GM21447 (cell line): ENCODE data around the gene FGD3.

ENCODE experiments used
- ATAC-seq: cut with Tn5 transposase; IDR thresholded peaks from one replicate; pipeline ENCODE4 v1.9.1; 2021; ENCODE audit not compliant: unreplicated experiment

Gene FGD3

DNA sequence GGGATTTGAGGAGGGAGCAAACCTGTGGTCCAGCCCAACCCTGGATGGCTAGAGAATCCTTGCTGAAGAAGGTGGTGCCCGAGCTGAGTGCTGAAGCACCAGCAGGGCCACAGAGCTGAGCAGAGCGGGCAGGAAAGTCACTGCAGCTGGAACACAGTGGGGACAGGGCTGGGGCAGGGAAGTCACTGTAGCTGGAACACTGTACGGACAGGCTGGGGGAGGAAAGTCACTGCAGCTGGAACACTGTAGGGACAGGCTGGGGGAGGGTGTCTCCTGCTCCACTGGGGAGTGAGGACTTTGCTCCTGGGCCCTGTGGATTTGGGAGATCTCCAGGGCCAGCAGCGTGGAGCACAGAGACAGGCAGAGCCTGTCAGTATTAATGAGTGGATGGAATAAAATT, 102.2 kb downstream of the FGD3 start:
- no peak for ATAC-seq

DNA sequence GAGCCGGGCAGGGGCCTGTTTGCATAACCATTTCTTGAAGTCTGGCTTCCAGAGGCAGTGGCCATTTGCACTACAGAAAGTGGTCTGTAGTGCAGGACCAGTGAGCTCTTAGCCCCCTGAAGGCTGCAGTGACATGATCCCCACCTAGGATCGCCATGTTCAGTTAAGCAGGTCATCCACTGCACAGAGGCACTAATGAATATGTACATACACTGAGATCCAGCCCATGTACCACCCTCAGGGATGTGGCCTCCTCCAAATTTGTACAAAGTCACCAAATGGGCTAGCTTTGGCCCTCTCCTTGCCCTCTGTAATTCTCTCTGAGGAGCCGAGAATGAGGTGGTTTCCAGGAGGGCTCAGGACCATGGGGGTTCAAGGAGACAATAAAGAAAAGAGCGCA, 102.9 kb downstream of the FGD3 start:
- no peak for ATAC-seq

DNA sequence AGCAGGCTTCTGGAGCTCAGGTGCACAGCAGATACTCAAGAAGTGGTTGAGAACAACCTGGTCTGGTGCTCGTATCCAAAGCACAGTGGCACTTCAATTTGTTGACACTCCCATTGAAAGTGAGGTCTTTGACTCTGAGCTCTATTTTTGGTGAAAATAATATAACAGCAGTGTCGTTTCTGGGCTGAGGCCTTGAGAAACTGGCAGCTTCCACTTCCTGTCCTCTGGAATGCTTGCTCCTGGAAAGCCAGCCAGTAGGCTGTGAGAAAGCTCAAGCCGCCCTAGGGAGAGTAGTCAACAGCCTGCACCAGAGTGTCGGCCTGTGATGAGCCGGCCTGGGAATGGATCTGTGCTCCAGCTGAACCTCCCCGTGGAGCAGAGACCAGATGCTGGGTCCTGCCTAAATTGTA, 104.4 kb downstream of the FGD3 start:
- no peak for ATAC-seq

DNA sequence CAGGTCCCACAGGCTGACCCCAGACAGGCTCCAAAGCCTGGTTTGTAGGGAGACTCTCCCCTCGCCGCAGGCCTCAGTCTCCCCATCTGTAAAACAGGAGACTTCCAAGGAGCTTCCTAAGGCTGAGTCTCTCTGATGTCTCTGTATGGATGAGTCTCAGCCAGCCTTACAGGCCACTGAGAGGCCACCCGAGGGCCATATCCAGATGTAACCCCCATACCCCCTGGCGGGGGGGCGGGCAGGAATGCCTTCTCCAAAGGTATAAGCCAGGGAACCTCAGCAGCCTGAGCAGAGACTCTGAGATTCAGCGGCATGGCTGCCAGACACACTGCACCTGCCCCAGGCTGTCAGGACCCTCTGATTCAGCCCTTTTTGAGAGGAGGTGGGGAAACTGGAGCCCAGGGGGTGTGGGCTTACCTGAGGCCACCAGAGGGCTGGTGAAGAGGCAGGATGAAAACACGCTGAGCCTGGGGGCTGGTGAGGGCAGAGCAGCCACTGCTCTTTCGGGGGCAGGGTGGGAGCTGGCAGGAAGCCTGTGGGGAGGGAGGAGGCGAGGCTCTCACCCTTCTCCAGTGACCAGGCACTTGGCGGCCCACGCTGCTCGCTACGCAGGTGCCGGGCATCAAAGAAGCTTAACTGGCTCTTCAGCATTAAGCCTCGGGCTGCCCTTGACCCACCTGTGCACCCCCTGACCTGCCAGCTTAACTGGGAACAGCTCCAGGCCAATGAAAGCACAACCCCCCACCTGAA, 105.6 kb downstream of the FGD3 start:
- no peak for ATAC-seq

DNA sequence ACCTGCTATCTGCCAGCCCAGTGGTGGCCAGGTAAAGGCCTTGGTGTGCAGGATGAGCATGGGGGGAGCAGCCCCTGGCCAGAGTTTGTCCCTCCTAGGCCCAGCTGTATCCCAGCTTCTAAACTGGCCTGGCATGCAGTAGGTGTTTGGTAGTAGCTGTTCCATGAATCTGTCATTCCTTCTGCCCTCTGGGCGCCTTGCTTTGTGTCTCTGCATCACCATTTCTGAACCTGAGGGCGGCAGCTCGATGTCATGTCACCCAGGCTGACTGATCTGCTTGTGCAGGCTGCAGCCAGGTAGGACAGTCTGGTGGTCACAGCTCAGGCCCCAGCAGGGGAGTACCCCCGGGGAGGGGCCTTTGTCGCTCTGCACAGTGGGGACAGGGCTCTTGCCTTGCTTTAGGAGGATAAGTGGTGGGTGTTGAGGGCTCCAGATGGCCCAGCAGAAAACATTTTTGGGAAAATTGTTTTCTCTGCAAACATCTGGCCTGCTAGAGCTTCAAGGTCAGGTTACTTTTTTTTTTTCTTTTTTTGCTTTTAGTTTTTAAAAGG, 106.5 kb downstream of the FGD3 start:
- ATAC-seq, result no peak

DNA sequence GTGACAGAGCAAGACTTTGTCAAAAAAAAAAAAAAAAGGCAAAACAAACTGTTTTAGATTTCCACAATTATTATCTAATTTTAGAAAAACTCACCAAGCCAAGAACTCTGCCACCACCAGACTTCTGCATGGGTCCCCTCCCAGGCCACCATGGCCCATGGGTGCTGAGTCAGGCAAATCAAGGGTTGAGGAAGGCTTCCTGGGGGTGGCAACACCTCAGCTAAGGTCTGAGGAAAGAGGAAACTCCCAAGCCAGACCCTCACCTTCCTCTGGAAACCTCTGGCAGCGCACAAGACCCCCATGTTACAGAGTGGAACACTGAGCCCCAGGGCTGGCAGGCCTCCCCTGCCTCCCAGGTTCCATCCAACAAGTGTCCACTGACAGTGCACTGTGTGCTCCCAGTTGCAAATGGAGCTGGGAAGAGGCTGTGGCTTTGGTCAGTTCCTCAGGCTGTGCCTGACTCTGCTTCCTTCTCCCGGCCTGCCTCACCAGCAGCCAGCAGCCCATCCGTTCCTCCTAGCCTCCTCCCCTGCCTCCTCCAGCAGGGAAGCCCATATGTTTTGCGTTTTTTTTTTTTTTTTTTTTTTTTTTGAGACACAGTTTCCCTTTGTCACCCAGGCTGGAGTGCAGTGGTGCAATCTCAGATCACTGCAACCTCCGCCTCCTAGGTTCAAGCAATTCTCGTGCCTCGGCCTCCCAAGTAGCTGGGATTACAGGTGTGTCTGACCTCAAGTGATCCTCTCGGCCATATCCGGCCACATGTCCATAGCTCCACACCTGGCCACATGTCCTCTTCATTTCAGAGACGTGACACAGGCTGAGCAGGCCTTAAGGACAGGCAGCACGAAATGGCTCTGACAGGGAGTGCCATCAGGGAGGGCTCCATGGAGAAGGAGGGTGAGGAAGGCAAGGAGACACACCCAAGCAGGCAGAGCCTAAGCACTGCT, 107.7 kb downstream of the FGD3 start:
- no peak for ATAC-seq

DNA sequence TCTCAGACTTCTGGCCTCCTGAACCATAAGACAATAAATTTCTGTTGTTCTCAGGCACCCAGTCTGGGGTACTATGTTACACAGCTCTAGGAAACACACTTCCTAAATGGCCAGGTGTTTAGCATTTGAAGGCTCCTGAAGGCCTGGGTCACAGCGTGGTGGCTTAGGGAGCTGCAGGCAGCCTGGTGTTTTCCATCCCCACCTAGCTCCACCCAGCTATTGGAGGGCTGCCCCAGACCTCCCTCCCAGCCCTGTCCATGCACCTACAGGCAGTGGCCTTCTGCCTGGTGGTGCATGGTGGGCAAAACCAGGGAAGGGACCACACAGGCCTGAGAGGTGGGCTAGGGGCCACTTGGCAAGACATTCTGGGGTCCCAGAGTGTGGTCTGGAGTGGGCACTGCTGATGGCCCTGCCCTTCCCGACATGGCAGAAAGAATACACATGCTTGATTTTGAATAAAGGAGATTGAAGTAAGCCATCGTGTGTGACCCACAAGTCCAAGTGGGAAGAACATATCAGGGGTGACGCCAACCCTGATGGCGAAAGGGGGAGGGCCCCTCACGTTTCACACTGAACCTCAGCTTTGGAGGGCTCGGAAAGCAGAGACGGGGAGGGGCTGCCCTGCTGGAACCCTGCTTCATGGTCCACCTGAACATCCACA, 109.8 kb downstream of the FGD3 start:
- ATAC-seq, result no peak

DNA sequence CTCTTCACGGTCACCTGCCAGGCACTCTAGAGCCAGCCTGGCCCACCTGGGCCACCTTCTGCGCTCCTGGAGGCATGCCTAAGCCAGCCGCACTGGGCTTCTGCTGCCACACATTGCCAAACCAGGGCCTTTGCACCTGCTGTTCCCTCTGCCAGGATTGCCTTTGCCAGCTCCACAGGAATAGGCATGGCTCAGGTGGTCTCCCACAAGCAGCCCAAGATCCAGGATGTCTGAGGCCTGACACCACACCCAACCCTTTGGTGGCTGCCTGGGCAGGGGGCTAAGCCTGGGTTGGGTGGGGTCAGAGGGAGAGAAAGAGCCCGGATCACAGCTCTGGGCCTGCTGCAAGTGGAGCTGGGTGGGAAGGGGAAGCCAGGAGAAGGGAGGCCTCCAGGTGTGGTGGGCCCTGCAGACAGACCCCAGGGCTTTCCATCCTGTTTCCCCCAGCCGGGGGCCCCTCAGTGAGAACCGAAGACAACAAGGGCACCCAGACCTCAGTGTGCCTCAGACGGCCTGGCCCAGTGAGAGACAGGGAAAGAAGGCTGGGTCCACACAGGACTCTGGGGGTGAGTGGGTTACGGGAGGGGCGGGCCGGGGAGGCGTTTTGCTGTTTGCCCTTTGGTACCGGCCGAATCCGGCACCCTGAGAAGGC, 110.5 kb downstream of the FGD3 start:
- peak; percentile 18 for ATAC-seq

DNA sequence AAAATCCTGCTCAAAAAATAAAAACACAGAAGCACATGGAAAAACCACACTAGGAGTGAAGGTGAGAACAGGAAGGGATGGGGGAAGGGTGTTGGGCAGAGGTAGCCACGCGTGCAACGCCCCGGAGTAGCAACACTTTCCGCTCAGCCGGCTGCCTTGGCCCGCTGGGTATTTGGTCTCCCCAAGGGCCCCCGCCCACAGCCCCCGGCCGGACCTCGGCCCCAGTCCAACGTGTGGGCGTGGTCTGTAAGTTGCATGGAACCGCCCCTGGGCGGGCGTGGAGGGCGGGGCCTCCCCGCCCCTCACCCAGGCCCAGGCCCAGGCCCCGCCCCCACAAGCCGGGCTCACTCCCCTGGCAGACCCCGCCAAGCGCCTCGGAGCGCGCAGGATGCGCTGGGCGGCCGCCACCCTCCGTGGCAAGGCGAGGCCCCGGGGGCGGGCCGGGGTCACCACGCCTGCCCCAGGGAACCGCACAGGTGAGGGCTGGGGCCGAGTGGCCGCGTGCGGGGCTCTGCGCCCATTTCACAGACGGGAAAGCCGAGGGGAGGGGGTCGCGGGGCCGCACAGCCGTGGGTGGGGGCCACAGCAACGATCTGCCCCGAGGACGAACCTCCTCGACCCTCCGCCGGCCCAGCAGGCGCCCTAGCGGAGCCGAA, 111.2 kb downstream of the FGD3 start, which contains the start of gene SUSD3:
SUSD3 (plus strand) TSS at position 347 of the 656 bp plus-strand sequence; CDS start at position 389, 42 bp downstream.
- peak; percentile 36 for ATAC-seq

DNA sequence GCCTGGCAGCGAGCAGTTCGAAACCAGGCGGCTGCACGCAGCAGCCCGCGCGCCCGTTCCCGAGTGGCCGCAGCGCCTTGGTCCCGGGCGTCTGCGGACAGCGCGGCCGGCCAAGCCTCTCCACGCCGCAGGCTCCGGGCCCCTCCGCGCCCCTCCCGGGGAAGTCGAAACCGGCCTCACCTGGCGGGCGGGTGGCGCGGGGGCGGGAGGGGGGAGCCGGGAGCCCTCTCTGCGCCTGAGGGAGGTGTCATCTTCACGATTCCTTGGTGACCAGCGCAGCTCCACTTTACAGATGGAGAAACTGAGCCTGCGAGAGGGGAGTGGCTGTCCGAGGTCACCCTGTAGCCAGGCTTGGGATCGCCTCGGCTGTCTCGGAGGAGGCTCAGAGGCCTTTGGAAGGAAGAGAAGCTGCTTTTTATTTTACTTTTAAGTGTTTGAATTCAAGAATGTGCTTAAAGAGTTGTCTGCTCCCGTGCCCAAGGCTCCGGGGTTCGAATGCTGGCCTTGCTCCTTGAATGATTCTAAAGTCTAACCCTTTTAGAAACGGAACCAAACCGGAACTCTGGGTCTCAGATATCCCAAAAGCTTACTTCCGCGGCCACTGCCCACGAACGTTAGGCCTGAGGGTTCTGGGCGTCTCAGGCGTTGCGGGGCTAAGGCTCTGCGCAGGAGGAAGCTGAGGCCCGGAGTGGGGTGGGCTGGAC, 111.8 kb downstream of the FGD3 start:
- peak; percentile 18 for ATAC-seq

DNA sequence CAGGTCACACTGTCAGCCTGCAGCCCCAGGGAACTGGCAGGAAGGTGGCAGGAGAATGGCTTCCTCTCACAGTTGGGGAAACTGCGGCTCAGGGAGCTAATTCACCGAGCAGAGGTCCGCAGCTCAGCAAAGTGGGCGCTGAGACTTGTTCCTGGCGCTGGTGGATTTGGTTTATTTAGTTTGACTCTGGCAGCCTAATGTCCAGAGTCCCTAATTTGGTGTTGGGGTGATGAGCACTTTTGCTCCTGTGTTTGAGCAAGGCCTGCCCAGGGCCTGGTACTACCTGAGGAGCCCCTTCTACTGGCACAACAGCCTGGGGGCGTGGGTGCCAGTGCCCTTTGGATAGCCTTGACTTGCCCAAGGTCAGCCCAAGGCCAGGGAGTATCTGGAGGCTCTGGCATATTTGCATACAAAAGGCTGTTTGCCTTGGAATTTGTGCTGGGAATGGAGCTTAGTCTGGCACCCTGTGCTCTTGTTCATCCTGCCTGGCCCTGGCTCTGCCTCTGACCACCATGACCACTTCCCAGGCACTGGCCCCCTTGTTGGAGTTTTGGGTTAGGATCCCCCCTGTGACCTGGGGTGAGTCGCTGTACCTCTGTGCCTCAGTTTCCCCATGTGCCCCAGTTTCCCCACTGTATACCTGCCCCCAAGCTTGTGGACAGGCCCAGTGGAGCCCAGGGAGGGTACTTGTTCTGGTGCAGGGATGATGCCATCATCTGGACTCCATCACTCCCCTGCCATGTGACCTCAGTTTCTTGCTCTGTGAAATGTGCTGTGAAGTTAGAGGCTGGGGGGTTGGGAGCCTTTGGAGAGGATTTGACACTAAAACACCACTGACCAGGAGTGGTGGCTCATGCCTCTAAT, 112.6 kb downstream of the FGD3 start:
- ATAC-seq, result no peak

DNA sequence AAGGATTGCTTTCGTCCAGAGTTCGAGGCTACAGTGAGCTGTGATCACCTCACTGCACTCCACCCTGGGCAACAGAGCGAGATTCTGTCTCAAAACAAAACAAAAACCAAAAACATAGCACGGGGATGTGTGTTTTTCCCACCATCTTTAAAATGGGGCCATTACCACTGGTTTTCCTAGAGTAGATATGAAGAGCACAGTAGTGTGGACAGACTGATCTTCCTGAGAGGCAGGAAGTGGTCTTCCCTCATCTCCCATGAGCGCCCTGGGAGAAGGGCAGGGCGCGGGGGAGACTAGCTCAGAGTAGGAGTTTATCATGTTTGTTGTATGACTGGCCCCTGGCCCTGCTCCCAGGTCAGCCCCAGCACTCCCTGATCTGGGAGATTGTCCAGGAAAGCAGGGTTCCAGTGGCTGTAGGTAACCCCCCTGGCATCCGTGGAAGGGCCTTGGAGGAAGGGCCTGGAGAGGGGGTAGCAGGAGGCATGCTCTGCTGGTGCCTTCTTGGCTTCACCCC, 113.5 kb downstream of the FGD3 start:
- no peak for ATAC-seq

DNA sequence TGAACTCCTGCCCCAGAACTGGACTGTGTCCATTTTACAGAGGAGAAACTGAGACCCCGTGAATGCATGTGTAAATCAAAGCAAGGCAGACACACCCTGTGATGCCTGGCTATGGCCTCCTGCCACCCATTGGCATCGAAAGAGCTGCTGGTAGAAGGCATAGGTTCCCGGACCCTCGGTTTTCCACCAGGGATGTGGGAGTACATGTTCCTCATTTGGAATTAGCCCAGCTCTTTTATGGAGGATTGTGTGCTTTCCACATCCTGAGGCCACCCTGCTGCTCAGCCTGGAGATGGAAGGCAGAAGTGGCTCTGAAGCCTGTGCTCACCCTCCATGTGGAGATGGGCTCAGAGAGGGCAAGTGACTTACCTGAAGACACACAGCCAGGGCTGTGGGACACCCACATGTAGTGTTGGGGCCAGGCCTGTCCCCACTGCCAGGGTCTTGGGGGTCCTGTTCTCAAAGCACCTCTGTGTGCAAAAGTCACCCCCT, 114.0 kb downstream of the FGD3 start:
- ATAC-seq, result no peak

DNA sequence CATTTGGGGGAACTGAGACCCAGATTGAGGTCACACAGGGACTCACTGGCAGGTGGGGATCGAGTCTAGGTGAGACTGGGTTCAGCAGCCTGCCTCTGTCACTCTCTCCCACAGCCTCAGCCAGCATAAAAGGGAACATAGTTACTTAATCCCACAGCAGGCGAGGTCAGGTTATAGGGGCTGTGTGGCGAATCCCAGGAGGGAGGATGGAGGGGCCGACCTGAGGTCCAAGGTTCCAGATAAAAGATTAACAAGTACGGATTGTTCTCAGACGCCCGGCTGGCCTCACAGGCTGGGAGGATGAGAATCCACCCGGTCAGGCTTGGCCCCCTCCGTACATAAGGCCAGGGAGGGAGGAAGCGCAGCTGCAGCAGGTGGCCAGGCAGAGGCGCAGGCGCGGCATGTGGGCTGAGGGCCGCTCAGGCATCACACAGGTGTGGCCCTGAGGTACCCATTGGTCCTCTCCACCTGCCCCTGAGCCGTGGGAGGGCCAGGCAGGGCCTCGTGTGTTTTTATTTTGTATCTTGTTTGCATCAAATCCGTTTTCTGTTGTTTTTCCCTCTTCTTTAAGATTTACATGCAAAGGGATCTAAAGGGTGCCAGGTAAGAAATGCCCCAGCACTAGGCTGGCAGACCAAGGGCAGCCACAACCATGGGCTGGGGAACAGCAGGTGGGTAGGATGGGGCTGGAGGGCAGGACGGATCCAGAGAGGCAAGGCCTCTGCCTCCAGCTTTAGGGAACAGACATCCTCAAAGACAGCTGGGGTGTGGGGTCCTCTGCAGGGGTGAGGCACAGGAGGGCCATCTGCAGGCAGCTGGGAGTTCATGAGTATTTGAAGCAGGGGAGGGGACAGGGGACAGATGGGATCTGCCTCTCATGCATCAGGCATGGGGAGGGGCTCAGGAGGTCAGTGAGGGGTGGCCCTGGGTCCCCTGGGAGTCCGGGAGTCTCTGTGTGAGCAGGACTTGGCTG, 114.8 kb downstream of the FGD3 start:
- ATAC-seq, result peak; percentile 33

DNA sequence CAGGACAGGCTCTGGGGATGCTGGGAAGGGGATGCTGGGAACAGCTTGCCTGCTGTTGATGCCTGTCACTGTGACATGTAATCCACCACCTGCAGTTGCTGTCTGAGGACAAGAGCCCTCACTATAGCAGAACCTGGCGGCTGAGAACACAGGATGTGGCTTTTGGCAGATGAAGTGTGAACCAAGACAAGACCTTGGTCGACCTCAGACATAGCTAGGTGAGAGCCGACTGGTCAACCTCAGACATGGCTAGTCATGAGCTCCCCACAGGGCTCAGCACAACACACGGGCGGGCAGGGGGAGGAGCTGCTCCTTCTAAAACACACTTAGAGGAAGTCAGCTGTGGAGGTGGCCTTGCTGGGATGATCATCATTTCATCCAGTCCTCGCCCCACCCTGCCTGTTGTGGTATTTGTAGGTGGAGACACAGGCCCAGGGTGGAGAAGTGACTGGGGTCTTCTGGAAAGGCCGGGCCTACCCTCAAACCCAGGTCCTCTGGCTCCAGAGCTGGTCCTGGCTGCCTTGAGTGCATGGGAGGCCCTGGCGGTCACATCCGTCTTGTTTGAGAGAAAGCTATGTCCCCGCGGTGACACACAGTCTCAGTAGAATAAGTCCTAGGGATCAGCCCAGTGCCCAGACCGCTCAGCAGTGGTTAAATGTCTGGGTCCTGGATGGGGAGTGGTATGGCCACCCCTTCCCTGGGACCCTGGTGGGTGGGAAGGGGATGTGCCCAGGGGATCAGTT, 117.2 kb downstream of the FGD3 start:
- ATAC-seq, result peak; percentile 86

DNA sequence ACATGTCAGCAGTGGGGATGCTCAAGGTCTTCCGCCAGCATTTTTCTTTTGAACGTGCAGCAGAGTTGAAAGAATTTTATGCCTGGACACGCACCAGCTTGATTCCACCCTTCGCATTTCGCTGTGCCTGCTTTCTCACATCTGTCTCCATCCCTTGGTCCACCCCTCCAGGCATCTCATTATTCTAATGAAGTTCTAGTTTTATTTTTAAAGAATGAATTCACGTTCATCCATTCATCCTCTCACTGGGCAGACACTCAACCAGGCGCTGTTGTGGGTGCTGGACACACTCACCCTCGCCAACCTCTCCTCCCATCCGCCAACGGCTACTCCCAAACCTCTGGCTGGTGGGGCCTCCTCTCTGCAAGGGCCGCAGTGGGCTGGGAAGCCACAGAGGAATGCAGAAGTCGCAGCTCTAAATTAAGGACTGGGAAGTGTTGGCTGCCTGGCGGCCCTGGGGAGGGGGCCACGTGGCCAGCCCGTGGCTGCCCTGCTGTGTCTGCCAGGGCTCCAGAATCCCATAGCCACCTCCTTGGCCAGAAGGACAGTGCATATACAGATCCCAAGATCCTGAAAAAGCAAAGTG, 117.9 kb downstream of the FGD3 start:
- ATAC-seq, result no peak
